ENCODE measurements around the gene OGN. TPM values are rescaled to one million over a fixed set of nuclear protein-coding genes. Genes with fewer than 3 reads are reported as not detected.

Gene OGN
- total and polyA plus RNA-seq, 2 of the 13 experiments (the other 11 are each of a cell fraction or from before 2014, with no cell fraction given), result not detected

DNA sequence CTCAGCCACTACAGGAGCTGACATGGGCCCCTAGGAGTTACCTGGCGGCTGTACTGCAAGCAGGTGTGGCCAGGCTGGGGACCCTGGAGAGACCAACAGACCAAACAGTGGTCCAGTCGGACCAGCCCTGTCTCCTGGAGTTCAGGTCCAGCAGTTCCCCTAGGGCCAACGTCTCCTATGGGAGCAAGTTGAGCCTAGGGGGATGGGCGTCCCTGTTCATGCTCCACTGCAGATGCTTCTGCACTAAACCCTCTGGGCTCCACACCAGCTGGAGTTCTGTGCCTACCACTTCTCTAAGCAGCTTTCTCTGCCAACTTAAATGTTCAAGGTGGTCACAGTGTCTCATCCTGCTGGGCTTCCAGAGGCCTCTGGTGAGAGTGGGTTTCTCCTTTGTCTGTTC, 40.5 kb upstream of the OGN start (continued):
- TF ChIP-seq HNF4G (IDR thresholded peaks at IDR 0.05; ENCODE audit: borderline replicate concordance, low read depth, low read length) (no peak), HNF4G (CRISPR knock-in tag; IDR thresholded peaks at IDR 0.05; ENCODE audit: borderline replicate concordance, low read depth) (no peak), GPN1 (CRISPR knock-in tag; IDR thresholded peaks at IDR 0.05; ENCODE audit: borderline replicate concordance) (no peak), DMAP1 (CRISPR knock-in tag; IDR thresholded peaks at IDR 0.05) (no peak)
- TF ChIP-seq, protein P1, sequence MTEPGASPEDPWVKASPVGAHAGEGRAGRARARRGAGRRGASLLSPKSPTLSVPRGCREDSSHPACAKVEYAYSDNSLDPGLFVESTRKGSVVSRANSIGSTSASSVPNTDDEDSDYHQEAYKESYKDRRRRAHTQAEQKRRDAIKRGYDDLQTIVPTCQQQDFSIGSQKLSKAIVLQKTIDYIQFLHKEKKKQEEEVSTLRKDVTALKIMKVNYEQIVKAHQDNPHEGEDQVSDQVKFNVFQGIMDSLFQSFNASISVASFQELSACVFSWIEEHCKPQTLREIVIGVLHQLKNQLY (CRISPR knock-in tag; IDR thresholded peaks at IDR 0.05), result no peak

DNA sequence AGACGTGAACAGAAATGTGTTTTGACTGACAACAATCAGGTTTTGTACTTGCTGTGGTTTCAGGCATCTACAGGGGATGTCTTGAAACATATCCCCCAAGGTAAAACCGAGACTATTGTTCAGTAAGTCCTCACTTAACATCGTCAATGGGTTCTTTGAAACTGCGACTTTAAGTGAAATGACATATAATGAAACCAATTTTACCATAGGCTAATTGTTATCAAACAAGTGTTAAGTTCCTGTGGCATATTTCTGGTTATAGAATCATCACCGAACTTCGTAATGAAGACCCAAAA, 36.3 kb upstream of the OGN start:
- no peak overlapping the region for H3K4me3 ChIP-seq (replicated peaks in 1 of 3; ENCODE audit: insufficient read depth in 1 of 3, low read depth in 2 of 3, low read length in 3 of 3)
- FAIRE-seq, result no peak
- no peak overlapping the region for H3K9ac ChIP-seq (ENCODE audit: insufficient read depth, low read depth, low read length)
- no peak overlapping the region for H3K27ac ChIP-seq (ENCODE audit: extremely low read length, insufficient read depth, low read length)
- H3K27me3 ChIP-seq (ENCODE audit: control insufficient read depth in 1 of 2, insufficient read depth in 2 of 2, low read length in 2 of 2), result no peaks in the 10 kb centered on the region
- H3K36me3 ChIP-seq (replicated peaks in 1 of 2; ENCODE audit: control insufficient read depth in 1 of 2, insufficient read depth in 2 of 2, low read length in 2 of 2), result no peaks in the 10 kb centered on the region
- no peaks in the 10 kb centered on the region for H4K20me1 ChIP-seq (ENCODE audit: insufficient read depth, low read length)
- H3K4me2 ChIP-seq (ENCODE audit: low read depth, low read length), result no peak overlapping the region
- CTCF ChIA-PET (ENCODE audit: low intra/inter-chr PET ratio, low total read pairs), result no interaction called here
- BruUV-seq (replicated peaks), result no TSS peak
- no peak for DNase-seq (ENCODE audit: low spot score)
- H3K79me2 ChIP-seq (ENCODE audit: insufficient read depth, low read length), result no peaks in the 10 kb centered on the region
- in situ Hi-C loops (cut with HindIII; ENCODE audit: extremely low pct_ligation_motif_present, low pct_unique_long_range_greater_than_20kb), result loop anchor here (10.0 to 25.0 kb wide), 2 partner anchors 196 to 303 kb away; no protein-coding TSS in a partner anchor
- no peaks in the 10 kb centered on the region for H3K4me1 ChIP-seq (ENCODE audit: insufficient read depth, low read length)
- intact Hi-C loops (cut with micrococcal nuclease; ENCODE audit: unreplicated experiment), result no loop called here
- ATAC-seq, result no peak
- 94% methylated on average over 6 of the region's 6 CpGs for WGBS (ENCODE audit: low lambda C conversion rate)
- POLR2A ChIA-PET, result no interaction called here
- H2AFZ ChIP-seq (ENCODE audit: low read length), result no peak overlapping the region
- H3K9me3 ChIP-seq (ENCODE audit: low read length), result no peaks in the 10 kb centered on the region
- TF ChIP-seq, protein P2, sequence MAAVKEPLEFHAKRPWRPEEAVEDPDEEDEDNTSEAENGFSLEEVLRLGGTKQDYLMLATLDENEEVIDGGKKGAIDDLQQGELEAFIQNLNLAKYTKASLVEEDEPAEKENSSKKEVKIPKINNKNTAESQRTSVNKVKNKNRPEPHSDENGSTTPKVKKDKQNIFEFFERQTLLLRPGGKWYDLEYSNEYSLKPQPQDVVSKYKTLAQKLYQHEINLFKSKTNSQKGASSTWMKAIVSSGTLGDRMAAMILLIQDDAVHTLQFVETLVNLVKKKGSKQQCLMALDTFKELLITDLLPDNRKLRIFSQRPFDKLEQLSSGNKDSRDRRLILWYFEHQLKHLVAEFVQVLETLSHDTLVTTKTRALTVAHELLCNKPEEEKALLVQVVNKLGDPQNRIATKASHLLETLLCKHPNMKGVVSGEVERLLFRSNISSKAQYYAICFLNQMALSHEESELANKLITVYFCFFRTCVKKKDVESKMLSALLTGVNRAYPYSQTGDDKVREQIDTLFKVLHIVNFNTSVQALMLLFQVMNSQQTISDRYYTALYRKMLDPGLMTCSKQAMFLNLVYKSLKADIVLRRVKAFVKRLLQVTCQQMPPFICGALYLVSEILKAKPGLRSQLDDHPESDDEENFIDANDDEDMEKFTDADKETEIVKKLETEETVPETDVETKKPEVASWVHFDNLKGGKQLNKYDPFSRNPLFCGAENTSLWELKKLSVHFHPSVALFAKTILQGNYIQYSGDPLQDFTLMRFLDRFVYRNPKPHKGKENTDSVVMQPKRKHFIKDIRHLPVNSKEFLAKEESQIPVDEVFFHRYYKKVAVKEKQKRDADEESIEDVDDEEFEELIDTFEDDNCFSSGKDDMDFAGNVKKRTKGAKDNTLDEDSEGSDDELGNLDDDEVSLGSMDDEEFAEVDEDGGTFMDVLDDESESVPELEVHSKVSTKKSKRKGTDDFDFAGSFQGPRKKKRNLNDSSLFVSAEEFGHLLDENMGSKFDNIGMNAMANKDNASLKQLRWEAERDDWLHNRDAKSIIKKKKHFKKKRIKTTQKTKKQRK (IDR thresholded peaks at IDR 0.05; ENCODE audit: low read length), result no peak
- TF ChIP-seq ZZZ3 (CRISPR knock-in tag; IDR thresholded peaks at IDR 0.05; ENCODE audit: borderline replicate concordance) (no peak), NR3C1 (CRISPR knock-in tag; IDR thresholded peaks at IDR 0.05) (no peak), EEA1 (CRISPR knock-in tag; IDR thresholded peaks at IDR 0.05; ENCODE audit: borderline replicate concordance) (no peak), ZNF782 (CRISPR knock-in tag; IDR thresholded peaks at IDR 0.05; ENCODE audit: borderline replicate concordance) (no peak), ZNF761 (CRISPR knock-in tag; conservative IDR thresholded peaks at IDR 0.05) (no peak), GABPA (IDR thresholded peaks at IDR 0.05; ENCODE audit: low read depth, low read length) (no peak), GABPA (CRISPR knock-in tag; IDR thresholded peaks at IDR 0.05; ENCODE audit: low read depth) (no peak), ZFP37 (CRISPR knock-in tag; IDR thresholded peaks at IDR 0.05; ENCODE audit: borderline replicate concordance) (no peak), KLF13 (CRISPR knock-in tag; IDR thresholded peaks at IDR 0.05) (no peak), ZNF766 (CRISPR knock-in tag; IDR thresholded peaks at IDR 0.05; ENCODE audit: borderline replicate concordance) (no peak)
- TF ChIP-seq, protein P3, sequence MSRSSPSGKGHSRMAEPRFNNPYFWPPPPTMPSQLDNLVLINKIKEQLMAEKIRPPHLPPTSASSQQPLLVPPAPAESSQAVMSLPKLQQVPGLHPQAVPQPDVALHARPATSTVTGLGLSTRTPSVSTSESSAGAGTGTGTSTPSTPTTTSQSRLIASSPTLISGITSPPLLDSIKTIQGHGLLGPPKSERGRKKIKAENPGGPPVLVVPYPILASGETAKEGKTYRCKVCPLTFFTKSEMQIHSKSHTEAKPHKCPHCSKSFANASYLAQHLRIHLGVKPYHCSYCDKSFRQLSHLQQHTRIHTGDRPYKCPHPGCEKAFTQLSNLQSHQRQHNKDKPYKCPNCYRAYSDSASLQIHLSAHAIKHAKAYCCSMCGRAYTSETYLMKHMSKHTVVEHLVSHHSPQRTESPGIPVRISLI (CRISPR knock-in tag; IDR thresholded peaks at IDR 0.05; ENCODE audit: borderline replicate concordance), result no peak
- TF ChIP-seq, protein P4, sequence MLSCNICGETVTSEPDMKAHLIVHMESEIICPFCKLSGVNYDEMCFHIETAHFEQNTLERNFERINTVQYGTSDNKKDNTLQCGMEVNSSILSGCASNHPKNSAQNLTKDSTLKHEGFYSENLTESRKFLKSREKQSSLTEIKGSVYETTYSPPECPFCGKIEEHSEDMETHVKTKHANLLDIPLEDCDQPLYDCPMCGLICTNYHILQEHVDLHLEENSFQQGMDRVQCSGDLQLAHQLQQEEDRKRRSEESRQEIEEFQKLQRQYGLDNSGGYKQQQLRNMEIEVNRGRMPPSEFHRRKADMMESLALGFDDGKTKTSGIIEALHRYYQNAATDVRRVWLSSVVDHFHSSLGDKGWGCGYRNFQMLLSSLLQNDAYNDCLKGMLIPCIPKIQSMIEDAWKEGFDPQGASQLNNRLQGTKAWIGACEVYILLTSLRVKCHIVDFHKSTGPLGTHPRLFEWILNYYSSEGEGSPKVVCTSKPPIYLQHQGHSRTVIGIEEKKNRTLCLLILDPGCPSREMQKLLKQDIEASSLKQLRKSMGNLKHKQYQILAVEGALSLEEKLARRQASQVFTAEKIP (CRISPR knock-in tag; IDR thresholded peaks at IDR 0.05; ENCODE audit: borderline replicate concordance), result no peak

Measured in HepG2 (cell line).